Panc1 (cell line): ENCODE measurements around the gene FAM241B.

Experiments used
- CTCF ChIP-seq: fragments of 450-650 bp; IDR thresholded peaks from 2 replicates; pipeline ENCODE4 v1.5.1; 2017; ENCODE audit warnings: mild to moderate bottlenecking
- POLR2AphosphoS5 ChIP-seq: IDR thresholded peaks from 2 replicates; pipeline ENCODE4 v1.6.1; 2012; ENCODE audit warnings: mild to moderate bottlenecking, low read depth, low read length, moderate library complexity
- REST ChIP-seq, 2 experiments: IDR thresholded peaks; 2 replicates each; pipeline ENCODE4 v1.6.1; 2011 to 2012; ENCODE audit warnings: low read depth in 2 of 2, control low read depth in 1 of 2, low read length in 1 of 2, mild to moderate bottlenecking in 1 of 2, moderate library complexity in 1 of 2; ENCODE audit not compliant: insufficient read depth in 1 of 2
- SIN3A ChIP-seq: IDR thresholded peaks from 2 replicates; pipeline ENCODE4 v1.6.1; 2012; ENCODE audit warnings: low read depth, mild to moderate bottlenecking, low read length, moderate library complexity, borderline replicate concordance; ENCODE audit not compliant: insufficient read depth

GRCh38 chr10:69636273-69636575 lies 6.2 kb downstream of the FAM241B start:
- TF ChIP-seq CTCF (no peak), POLR2AphosphoS5 (no peak), REST (IDR thresholded peaks at IDR 0.05; ENCODE audit: insufficient read depth in 1 of 2, low read depth in 2 of 2, low read length in 1 of 2) (no peak), SIN3A (no peak)
